Stomach (tissue), 9 donors: ENCODE results near the gene KCNC3. TPM values are rescaled to one million over a fixed set of nuclear protein-coding genes. Genes with fewer than 3 reads are reported as not detected.
"Not testable (repeated sequence)": the region's sequence is repeated elsewhere in the genome, so short reads cannot be mapped to it uniquely, and the experiment has no call there.

Experiments used
- DNase-seq, 2 donors: peaks; one replicate each; pipeline versions ENCODE4 v3.0.0 to v3.0.0-alpha.2; 2013 to 2019
- H3K27ac ChIP-seq, 5 donors: fragments of 200-600 bp in 4 of 5; sonication (generic) in 4 of 5; one replicate each; pipeline ENCODE4 v1.5.1; 2013 to 2019; ENCODE audit warnings: mild to moderate bottlenecking in 1 of 5, moderate library complexity in 1 of 5
- H3K27me3 ChIP-seq, 3 donors: fragments of 200-600 bp; sonication (generic); one replicate each; pipeline ENCODE4 v1.5.1; 2017 to 2019; ENCODE audit warnings: mixed run types in 1 of 3
- H3K36me3 ChIP-seq, 4 donors: fragments of 200-600 bp; sonication (generic); 1 replicate in 3 of 4; 2 replicates in 1 of 4; pipeline ENCODE4 v1.5.1; 2016 to 2019
- H3K4me1 ChIP-seq, 4 donors: fragments of 200-600 bp; sonication (generic); one replicate each; pipeline ENCODE4 v1.5.1; 2016 to 2019
- H3K4me3 ChIP-seq, 4 donors: fragments of 200-600 bp; sonication (generic) in 3 of 4; one replicate each; pipeline ENCODE4 v1.5.1; 2016 to 2019; ENCODE audit warnings: mild to moderate bottlenecking in 1 of 4
- H3K9me3 ChIP-seq, 4 donors: fragments of 200-600 bp; sonication (generic); one replicate each; pipeline ENCODE4 v1.5.1; 2016 to 2019
- CTCF ChIP-seq, 7 experiments: fragments of 450-650 bp in 4 of 7; fragments of 200-600 bp in 3 of 7; sonication (generic) in 3 of 7; IDR thresholded peaks; one replicate each; pipeline ENCODE4 v1.5.1; 2016 to 2019; ENCODE audit warnings: antibody characterized with exemption in 7 of 7, control low read depth in 2 of 7, mild to moderate bottlenecking in 1 of 7
- EP300 ChIP-seq: sonication (generic); formaldehyde crosslinking; IDR thresholded peaks from one replicate; pipeline ENCODE4 v1.6.1; 2017; ENCODE audit warnings: antibody characterized with exemption
- POLR2A ChIP-seq, 4 donors: fragments of 450-650 bp; IDR thresholded peaks; one replicate each; pipeline ENCODE4 v1.6.1; 2016; ENCODE audit warnings: antibody characterized with exemption in 4 of 4, control low read depth in 2 of 4, mild to moderate bottlenecking in 1 of 4, moderate library complexity in 1 of 4
- POLR2AphosphoS5 ChIP-seq, 3 donors: sonication (generic); formaldehyde crosslinking; IDR thresholded peaks; one replicate each; pipeline ENCODE4 v1.6.1; 2016; ENCODE audit warnings: antibody characterized with exemption in 3 of 3
- WGBS, 5 donors: extraction: QIAGEN DNeasy Blood & Tissue Kit in 3 of 5; methylation state at CpG; one replicate each; pipeline versions ENCODE4 v1.1.5 to v1.1.7; 2013 to 2018; 5-methylcytosine and 5-hydroxymethylcytosine counted together
- intact Hi-C: fragments of 100-400 bp; cut with DNase I; formaldehyde crosslinking; loops from one replicate; pipeline ENCODE4 v1.15.1; 2023; ENCODE audit warnings: low total_unique reads
- polyA plus RNA-seq, 3 donors: library from polyadenylated mRNA; stranded (reverse); fragments of 200-250 nt; gene quantifications; one replicate each; pipeline ENCODE4 v1.2.3, GENCODE V29; 2013
- total RNA-seq, 5 donors: library from RNA; depleted of rRNA; stranded (reverse); fragments of >200 nt; gene quantifications; one replicate each; pipeline versions ENCODE4 v1.1.0 to v1.2.3, GENCODE V29; 2014 to 2016
- donor health status: healthy with polysubstance abuse.
- donor health status: Bipolar disorder and iron deficiency.
- donor health status: healthy.

KCNC3 gene
- total and polyA plus RNA-seq, 8 donors, result 0.25 to 2.3 (median 0.41) TPM; not detected in 2

DNA sequence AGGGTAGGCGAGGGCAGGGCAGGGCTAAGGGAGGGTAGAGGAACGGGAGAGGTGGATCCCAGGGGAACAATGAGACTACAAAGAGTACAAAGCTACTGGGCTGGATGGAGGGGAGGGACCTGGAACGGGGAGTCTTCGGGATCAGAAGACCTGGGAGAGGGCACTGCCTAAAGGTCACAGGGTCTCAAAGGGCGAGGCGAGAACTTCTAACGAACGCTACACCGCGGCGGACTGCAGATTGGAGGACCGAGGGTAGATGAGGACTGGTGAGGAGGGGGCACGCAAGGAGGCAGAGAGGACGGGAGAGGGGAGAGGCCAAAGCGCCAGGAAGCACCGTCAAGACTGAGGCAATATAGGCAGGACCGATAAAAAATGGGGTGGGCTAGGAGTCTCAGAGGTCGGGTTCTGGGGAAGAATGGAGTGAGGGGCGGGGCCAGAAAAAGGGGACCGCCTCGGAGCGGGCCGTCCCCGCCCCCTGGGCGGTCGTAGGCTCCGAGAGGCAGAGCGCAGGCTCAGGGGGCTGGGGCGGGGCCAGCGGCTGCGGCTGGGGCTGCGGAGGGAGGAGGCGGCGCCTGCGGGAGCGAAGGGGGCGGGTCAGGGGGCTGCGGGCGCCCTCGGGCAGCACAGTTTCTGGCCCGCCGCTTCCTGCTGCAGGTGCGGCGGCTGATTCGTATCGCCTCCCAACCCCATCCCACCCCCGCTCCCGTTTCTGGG lies 1.3 kb upstream of the KCNC3 start:
- Histone ChIP-seq H3K27me3 (peaks cover 10 to 95% (median 92%) of the 10 kb centered on the region in 3 donors), H3K36me3 (no peaks in the 10 kb centered on the region), H3K4me3 (peak overlapping the region; percentile 26 to 39 (median 31)), H3K9me3 (peaks cover 0 to 5% (median 0%) of the 10 kb centered on the region in 4 donors), H3K4me1 (peaks cover 26 to 73% (median 63%) of the 10 kb centered on the region in 4 donors), H3K27ac (peak overlapping the region in 4 of 5 donors; percentile 42 to 78 (median 63))
- intact Hi-C loops, result no loop called here
- DNase-seq, result peak; percentile 78 to 95
- WGBS, 5 donors, result 2 to 5% (median 3%) methylated on average over 33 to 48 of the region's 48 CpGs
- TF ChIP-seq CTCF (IDR thresholded peaks at IDR 0.05) (no peak), EP300 (no peak), POLR2A (IDR thresholded peaks at IDR 0.05) (no peak), POLR2AphosphoS5 (IDR thresholded peaks at IDR 0.05) (no peak)

DNA sequence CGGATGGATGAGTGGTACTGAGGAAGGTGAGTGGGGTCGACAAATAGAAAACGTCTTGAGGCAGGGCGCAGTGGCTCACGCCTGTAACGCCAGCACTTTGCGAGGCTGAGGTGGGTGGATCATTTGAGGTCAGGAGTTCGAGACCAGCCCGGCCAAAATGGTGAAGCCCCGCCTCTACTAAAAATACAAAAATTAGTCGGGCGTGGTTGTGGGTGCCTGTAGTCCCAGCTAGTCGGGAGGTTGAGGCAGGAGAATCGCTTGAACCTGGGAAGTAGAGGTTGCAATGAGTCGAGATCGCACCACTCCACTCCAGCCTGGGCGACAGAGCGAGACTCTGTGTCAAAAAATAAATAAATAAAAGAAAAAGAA lies 733 bp upstream of the KCNC3 start:
- Histone ChIP-seq H3K27me3 (peaks cover 10 to 98% (median 85%) of the 10 kb centered on the region in 3 donors), H3K4me1 (peaks cover 26 to 76% (median 66%) of the 10 kb centered on the region in 4 donors), H3K27ac (peak overlapping the region; percentile 44 to 78 (median 58)), H3K4me3 (peak overlapping the region; percentile 12 to 23 (median 20))
- 10 to 19% (median 17%) methylated on average over 18 of the region's 18 CpGs for whole genome bisulfite sequencing, 5 donors
- DNase-seq, intact Hi-C loops, H3K9me3 ChIP-seq, H3K36me3 ChIP-seq: not testable (repeated sequence)

DNA sequence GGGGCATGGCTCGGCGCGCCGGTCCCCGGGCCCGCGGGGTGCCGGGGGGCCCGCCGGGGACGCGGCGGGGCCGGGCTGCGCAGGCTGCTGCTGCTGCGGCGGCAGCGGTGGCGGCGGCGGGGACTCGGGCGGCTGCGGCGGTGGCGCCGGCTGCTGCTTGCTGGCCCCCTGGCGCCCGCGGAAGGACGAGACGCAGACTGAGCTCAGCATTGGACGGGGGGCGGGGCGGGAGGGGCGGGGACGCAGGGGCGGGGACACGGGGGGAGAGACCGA lies 368 bp downstream of the KCNC3 start:
- peaks cover 26 to 68% (median 59%) of the 10 kb centered on the region in 4 donors for H3K4me1 ChIP-seq
- DNase-seq, result no peak

GRCh38 chr19:50328224-50328872 lies 829 bp downstream of the KCNC3 start:
- peaks cover 26 to 64% (median 56%) of the 10 kb centered on the region in 4 donors for H3K4me1 ChIP-seq
- TF ChIP-seq POLR2A (IDR thresholded peaks at IDR 0.05), result no peak
- peak in 1 of 7 experiments; percentile 30 for TF ChIP-seq CTCF (IDR thresholded peaks at IDR 0.05)
- H3K27me3 ChIP-seq, result peaks cover 6 to 93% (median 73%) of the 10 kb centered on the region in 3 donors

More for the DNA sequence above, 368 bp downstream of the KCNC3 start:
- H3K4me3 ChIP-seq, result peak overlapping the region in 3 of 4 donors; percentile 34 to 45 (median 41)
- intact Hi-C loops, result no loop called here
- no peaks in the 10 kb centered on the region for H3K36me3 ChIP-seq
- no peak overlapping the region for H3K27ac ChIP-seq
- TF ChIP-seq EP300 (no peak), POLR2A (IDR thresholded peaks at IDR 0.05) (no peak), POLR2AphosphoS5 (IDR thresholded peaks at IDR 0.05) (no peak), CTCF (IDR thresholded peaks at IDR 0.05) (no peak)
- peaks cover 10 to 97% (median 77%) of the 10 kb centered on the region in 3 donors for H3K27me3 ChIP-seq
- peaks cover 0 to 5% (median 0%) of the 10 kb centered on the region in 4 donors for H3K9me3 ChIP-seq
- WGBS, 5 donors, result 0 to 11% (median 3%) methylated on average over 3 to 40 of the region's 40 CpGs

More at GRCh38 chr19:50328224-50328872, 829 bp downstream of the KCNC3 start:
- Histone ChIP-seq H3K9me3 (peaks cover 0 to 5% (median 0%) of the 10 kb centered on the region in 4 donors), H3K27ac (no peak overlapping the region), H3K36me3 (no peaks in the 10 kb centered on the region), H3K4me3 (peak overlapping the region; percentile 27 to 45 (median 38))
- 1 to 5% (median 4%) methylated on average over 9 to 104 of the region's 104 CpGs for WGBS, 5 donors
- intact Hi-C loops, result no loop called here
- DNase-seq, result no peak
